GM19467 (cell line): Measurements from ENCODE around the gene ARHGDIA.

Source experiments
- ATAC-seq: cut with Tn5 transposase; IDR thresholded peaks from one replicate; pipeline ENCODE4 v1.9.1; 2021; ENCODE audit warnings: mild to moderate bottlenecking, moderate library complexity; ENCODE audit not compliant: unreplicated experiment

ARHGDIA gene

DNA sequence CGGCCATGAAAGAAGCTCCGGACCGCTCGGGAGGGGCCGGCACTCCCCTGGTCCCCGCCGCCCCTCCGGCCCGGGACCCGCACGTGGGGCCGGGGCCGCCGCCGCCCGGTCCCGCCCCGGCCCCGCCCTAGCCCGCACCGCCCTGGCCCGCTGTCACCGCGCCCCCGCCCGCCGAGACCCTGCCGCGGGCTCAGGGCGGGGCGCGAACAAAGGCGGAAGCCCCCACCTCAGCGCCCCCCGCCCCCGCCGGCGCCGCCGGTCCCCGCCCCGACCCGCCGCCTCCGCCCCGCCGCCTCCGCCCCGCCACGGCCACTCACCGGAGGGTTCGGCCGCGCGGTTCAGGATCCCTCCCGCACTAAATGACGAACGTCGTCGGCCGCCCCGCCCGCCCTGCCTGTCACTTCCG lies at the start of gene ARHGDIA:
Gene ARHGDIA (minus strand): TSS at position 357 of the 406 bp plus-strand sequence. CDS start 1,407 bp downstream, outside the sequence.
- peak; percentile 7 for ATAC-seq

GRCh38 chr17:81918832-81919545 lies 47.9 kb upstream of the ARHGDIA start:
- no peak for ATAC-seq

DNA sequence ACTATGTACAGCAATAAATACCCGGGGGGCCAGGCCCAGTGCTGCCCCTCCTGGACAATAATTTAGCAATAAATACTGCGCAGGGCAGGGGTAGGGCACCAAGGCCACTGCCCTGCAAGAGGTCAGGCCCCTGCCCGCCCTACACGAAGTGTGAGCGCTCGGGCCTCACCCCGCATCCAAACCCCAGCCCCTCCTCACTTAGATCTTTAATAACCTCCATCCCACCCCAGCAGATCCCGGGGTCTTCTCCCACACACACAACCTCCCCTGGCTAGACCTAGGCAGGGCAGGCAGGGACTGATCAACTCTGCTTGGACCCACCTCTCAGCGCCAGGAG lies 47.2 kb upstream of the ARHGDIA start:
- ATAC-seq, result peak; percentile 20

GRCh38 chr17:81917565-81918332 lies 46.6 kb upstream of the ARHGDIA start, which contains the start of gene SIRT7:
SIRT7 (minus strand) TSS chr17:81918176; CDS start chr17:81918131, 45 bp downstream.
- peak; percentile 63 for ATAC-seq

GRCh38 chr17:81916234-81917001 lies 45.3 kb upstream of the ARHGDIA start:
- no peak for ATAC-seq

- no peak for ATAC-seq
Observed at GRCh38 chr17:81915331-81915730, 44.2 kb upstream of the ARHGDIA start.

GRCh38 chr17:81914103-81914850 lies 43.1 kb upstream of the ARHGDIA start:
- ATAC-seq, result no peak

- no peak for ATAC-seq
Observed at GRCh38 chr17:81913394-81914102, 42.4 kb upstream of the ARHGDIA start.

- ATAC-seq, result no peak
Observed at GRCh38 chr17:81912441-81913309, 41.5 kb upstream of the ARHGDIA start.

- ATAC-seq, result no peak
Observed at GRCh38 chr17:81911969-81912368, 40.8 kb upstream of the ARHGDIA start.

DNA sequence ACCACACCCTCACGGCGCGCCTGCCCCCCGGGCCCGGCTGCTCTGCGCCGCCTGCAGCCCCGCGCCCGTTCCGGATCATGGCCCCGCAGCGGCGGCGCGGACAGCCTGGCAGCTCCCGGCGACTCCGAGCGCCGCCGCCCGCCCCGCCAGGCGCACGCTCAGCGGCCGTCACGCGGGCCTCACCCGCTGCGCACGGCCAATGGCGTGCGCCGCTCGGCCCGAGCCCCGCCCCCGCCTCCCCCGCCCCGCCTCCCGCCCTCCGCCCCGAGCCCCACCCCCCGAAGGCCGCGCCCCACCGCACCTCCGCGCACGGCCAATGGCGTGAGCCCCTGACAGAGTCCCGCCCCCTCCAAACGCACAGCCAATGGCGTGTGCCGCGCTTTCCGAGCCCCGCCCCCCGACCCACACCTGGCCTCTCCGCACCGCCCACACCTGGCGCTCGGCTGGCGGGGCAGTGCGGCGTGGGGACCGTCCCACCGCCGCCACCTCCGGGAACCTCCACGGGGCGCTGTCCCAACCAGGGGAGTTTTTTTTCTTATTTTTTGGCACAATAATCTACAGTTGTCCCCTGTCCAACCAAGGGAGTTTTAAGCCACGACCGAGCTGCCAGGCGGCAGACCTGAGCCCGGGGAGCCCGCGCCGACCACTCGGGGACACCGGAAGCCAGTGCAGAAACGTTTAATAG lies 40.3 kb upstream of the ARHGDIA start, which contains the start of gene PCYT2:
Gene PCYT2 (minus strand): TSS at position 123 of the 685 bp plus-strand sequence. CDS start 44 bp downstream, at position 79.
- ATAC-seq, result peak; percentile 63

- ATAC-seq, result peak; percentile 29
Observed at GRCh38 chr17:81910840-81911276, 39.7 kb upstream of the ARHGDIA start.

DNA sequence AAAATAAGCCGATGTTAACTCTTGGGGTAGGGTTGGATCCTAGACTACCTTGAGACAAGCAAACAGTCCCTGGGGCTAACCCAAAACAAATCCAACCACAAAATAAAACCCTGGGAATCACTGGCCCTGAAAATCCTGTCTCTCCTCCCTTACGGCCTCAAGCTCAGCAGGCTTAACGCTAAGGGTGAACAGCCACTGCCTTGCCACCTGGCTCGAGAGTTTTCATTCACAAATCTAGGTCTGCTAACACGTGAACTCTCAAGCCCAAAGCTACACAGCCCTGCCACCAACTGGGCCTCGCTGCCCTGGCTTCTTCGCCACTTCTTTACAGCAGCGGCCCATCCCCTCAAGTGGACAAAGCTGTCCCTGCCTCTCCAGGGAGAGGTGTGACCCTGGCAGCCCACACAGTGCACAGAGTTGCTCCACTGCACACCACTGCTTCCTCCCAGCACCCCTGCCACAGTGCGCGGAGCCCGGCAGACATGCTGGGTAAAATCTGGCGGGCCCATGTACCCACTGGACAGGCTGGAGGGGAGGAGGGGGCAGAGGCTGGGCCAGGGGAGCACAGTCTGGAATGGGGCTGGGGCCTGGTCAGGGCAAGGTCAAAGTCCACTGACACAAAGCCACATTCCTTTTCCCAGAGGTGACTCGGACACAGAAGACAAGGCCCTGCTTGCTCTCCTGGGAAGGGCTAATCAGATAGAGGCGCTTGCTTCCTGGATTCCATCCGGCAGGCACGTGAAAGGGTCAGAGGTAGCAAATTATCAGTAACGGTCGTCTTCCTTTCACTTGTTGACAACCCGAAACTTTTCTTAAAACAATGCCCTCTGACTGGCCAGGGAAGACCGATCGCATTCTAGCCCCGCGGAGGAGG lies 39.1 kb upstream of the ARHGDIA start:
- no peak for ATAC-seq

DNA sequence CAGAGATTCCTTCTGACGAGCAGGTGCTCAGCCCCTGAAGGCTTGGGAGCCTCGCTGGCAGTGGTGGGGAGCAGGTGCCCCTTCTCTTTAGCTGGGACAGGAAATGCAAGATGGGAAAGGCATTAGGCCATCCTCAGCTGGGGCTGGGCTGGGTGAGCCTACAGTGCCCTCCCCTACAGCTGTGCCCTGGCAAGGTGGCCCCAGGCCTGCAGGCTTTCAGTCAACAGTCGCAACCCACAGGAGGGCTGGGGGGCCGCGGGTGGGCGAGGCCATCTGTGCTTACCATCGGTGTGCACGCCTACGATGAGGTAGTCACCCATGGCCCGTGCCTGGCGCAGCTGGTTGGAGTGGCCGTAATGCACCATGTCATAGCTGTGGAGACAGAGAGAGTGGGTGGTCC lies 38.1 kb upstream of the ARHGDIA start:
- ATAC-seq, result no peak

GRCh38 chr17:81908793-81909192 lies 37.7 kb upstream of the ARHGDIA start:
- no peak for ATAC-seq

- no peak for ATAC-seq
Observed at GRCh38 chr17:81907219-81908145, 36.3 kb upstream of the ARHGDIA start.
